ENCODE results near the gene ALOX12B. TPM values are rescaled to one million over a fixed set of nuclear protein-coding genes. Genes with fewer than 3 reads are reported as not detected.
"Not testable (repeated sequence)": the region's sequence is repeated elsewhere in the genome, so short reads cannot be mapped to it uniquely, and the experiment has no call there.

ALOX12B gene
- total RNA-seq, 1 donor from 2014 or later, result 0.35 TPM

DNA sequence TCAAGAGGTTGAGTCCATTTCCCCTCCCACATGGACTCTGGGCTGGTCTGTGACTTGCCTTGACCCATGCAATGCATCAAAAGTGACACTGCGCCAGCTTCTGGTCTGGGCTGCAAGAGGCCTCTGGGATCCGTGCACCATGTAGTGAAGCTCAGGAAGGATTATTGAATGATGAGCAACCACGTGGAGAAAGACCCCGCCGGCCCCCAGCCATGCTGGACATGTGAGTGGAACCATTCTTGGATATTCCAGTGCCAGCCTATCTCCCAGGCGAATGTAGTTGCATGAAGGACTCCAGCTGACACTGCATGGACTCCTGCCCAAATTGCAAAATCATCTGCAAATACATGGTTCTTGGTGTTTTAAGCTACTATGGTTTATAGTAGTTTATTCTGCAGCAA is 56.3 kb downstream of the ALOX12B start:
- no peak overlapping the region for H3K4me3 ChIP-seq (ENCODE audit: low read depth, low read length)
- DNase-seq (ENCODE audit: low read depth), result no peak

DNA sequence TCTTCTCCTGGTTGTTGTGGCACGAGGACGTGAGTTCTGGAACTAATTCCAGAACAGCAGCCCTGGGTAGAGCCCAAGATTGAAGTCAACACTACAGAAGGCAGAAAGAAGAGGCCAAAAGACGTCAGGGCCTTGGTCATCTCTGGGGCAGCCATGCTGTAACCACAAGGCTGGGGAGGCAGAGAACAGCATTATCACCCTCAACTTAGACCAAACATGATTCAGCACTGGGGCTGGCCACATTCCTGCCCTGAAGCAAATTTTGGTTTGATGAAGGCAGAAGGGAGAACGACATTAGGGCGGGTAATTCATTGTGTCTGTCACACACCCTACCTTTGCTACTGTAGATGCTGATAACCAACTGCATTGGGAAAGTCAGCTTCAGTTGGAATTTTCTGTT is 58.4 kb downstream of the ALOX12B start:
- DNase-seq (ENCODE audit: low read depth), result no peak

More for the DNA sequence above, 56.3 kb downstream of the ALOX12B start:
- TF ChIP-seq, protein P1, sequence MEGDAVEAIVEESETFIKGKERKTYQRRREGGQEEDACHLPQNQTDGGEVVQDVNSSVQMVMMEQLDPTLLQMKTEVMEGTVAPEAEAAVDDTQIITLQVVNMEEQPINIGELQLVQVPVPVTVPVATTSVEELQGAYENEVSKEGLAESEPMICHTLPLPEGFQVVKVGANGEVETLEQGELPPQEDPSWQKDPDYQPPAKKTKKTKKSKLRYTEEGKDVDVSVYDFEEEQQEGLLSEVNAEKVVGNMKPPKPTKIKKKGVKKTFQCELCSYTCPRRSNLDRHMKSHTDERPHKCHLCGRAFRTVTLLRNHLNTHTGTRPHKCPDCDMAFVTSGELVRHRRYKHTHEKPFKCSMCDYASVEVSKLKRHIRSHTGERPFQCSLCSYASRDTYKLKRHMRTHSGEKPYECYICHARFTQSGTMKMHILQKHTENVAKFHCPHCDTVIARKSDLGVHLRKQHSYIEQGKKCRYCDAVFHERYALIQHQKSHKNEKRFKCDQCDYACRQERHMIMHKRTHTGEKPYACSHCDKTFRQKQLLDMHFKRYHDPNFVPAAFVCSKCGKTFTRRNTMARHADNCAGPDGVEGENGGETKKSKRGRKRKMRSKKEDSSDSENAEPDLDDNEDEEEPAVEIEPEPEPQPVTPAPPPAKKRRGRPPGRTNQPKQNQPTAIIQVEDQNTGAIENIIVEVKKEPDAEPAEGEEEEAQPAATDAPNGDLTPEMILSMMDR (conservative IDR thresholded peaks at IDR 0.05; ENCODE audit: low read depth, low read length), result no peak

DNA sequence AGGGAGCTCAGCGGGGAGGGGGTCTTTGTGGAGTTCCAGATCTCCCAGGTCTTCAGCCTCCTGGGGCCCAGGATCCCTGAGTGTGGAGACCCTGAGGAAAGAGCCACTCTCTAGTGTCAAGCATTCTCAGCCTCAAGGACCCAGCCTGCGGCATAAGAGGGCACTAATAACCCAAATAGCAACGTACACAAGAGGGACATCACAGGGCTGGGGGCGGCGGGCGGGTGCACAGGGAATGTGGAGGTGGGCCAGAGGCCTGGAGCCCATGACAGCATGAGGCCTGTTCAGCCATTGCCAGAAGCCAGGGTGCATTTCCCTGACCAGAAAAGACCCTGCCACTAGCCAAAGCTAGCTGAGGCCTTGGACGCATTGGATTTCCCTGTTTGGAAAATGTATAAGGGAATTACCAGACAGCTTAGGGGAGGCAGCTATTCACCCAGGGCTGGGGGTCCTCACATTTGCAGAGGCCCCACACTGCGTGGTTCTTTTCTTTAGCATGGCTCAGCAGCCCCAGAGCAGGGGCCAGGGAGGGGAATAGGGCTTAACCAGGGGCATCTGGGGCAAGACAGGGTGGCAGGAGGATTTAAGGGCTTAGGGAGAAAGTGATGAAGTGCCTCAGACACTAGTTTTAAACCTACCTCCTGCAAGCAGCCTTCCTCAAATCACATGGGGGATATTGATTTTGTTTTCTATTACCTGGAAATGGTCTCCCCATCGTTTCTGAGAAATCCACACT is 62.2 kb downstream of the ALOX12B start:
- TF ChIP-seq, protein P1 (conservative IDR thresholded peaks at IDR 0.05; ENCODE audit: low read depth, low read length), result no peak
- no peak for DNase-seq (ENCODE audit: low read depth)
- no peak overlapping the region for H3K4me3 ChIP-seq (ENCODE audit: low read depth, low read length)

More for the DNA sequence above, 58.4 kb downstream of the ALOX12B start:
- no peak overlapping the region for H3K4me3 ChIP-seq (ENCODE audit: low read depth, low read length)
- TF ChIP-seq, protein P1 (conservative IDR thresholded peaks at IDR 0.05; ENCODE audit: low read depth, low read length), result no peak

DNA sequence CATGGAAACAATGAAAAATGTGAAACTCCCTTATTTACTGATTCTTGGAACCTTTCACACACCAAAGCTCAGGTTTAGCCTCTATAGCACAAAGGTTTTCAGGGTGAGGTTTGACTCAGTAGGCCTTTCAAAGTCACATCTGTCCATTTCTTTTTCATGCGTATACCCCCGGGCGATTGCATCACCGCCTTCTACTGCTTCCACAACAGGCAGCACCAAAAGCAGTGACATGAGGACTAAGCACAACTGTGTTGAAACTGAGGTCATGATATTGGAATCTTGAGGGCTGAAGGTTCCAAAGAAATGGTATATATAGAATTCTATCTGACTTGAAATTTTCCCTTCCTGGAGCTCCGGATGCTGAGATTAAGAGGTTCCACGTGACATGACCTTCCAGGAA is 63.4 kb downstream of the ALOX12B start:
- not testable (repeated sequence) for H3K4me3 ChIP-seq (ENCODE audit: low read depth, low read length); DNase-seq (ENCODE audit: low read depth)

Other genes with a start within 250 kb of the ALOX12B start
- 7.3 and 19.8 TPM in 2 replicates for gene TMEM88, start 232.7 kb downstream of the ALOX12B start, total RNA-seq
- 108 and 146 TPM in 2 replicates for gene NAA38, start 230.2 kb downstream of the ALOX12B start, total RNA-seq
- 5.1 and 5.9 TPM in 2 replicates for gene CYB5D1, start 229.7 kb downstream of the ALOX12B start, total RNA-seq
- gene CHD3, start 198.9 kb downstream of the ALOX12B start, total RNA-seq, result 30.3 and 40.7 TPM in 2 replicates
- gene RNF227, start 171.4 kb downstream of the ALOX12B start, total RNA-seq, result 0.35 and 0.65 TPM in 2 replicates
- gene KCNAB3, start 157.9 kb downstream of the ALOX12B start, total RNA-seq, result 0.06 and 1.2 TPM in 2 replicates
- gene TRAPPC1, start 155.8 kb downstream of the ALOX12B start, total RNA-seq, result 76.1 and 95.3 TPM in 2 replicates
- 26.8 and 44.9 TPM in 2 replicates for gene CNTROB, start 155.5 kb downstream of the ALOX12B start, total RNA-seq
- gene GUCY2D, start 85.1 kb downstream of the ALOX12B start, total RNA-seq, result not detected in 2 replicates
- gene ALOX15B, start 48.7 kb downstream of the ALOX12B start, total RNA-seq, result 0.07 and 1.3 TPM in 2 replicates
- gene ALOXE3, start 30.8 kb upstream of the ALOX12B start, total RNA-seq, result 0.36 TPM in 1 of 2 replicates, not detected in the other
- 0.35 TPM in 1 of 2 replicates, not detected in the other for gene HES7, start 36.4 kb upstream of the ALOX12B start, total RNA-seq
- 13.1 and 17.1 TPM in 2 replicates for gene PER1, start 64.7 kb upstream of the ALOX12B start, total RNA-seq
- gene VAMP2, start 75.2 kb upstream of the ALOX12B start, total RNA-seq, result 2.1 and 7.0 TPM in 2 replicates
- 16.9 and 24.3 TPM in 2 replicates for gene TMEM107, start 88.7 kb upstream of the ALOX12B start, total RNA-seq
- gene BORCS6, start 102.5 kb upstream of the ALOX12B start, total RNA-seq, result 9.5 and 11.4 TPM in 2 replicates
- gene AURKB, start 122.9 kb upstream of the ALOX12B start, total RNA-seq, result 136 and 165 TPM in 2 replicates
- gene CTC1, start 160.3 kb upstream of the ALOX12B start, total RNA-seq, result 9.1 and 13.0 TPM in 2 replicates
- 37.2 and 58.1 TPM in 2 replicates for gene PFAS, start 161.6 kb upstream of the ALOX12B start, total RNA-seq
- gene RANGRF, start 201.0 kb upstream of the ALOX12B start, total RNA-seq, result 36.5 and 37.8 TPM in 2 replicates
- gene SLC25A35, start 207.7 kb upstream of the ALOX12B start, total RNA-seq, result 0.58 and 3.3 TPM in 2 replicates
- 0.06 TPM in 1 of 2 replicates, not detected in the other for gene ARHGEF15, start 222.5 kb upstream of the ALOX12B start, total RNA-seq